Neural cell (in vitro differentiated cells): ENCODE data around the gene RELN.

Experiments used
- EP300 ChIP-seq: fragments of 450-650 bp; conservative IDR thresholded peaks from 2 replicates; pipeline ENCODE4 v1.6.1; 2014; ENCODE audit warnings: antibody characterized with exemption, mild to moderate bottlenecking, moderate library complexity; ENCODE audit not compliant: poor library complexity, severe bottlenecking
- TF ChIP-seq, protein P1 (sequence below): fragments of 450-650 bp; IDR thresholded peaks from 2 replicates; pipeline ENCODE4 v1.5.1; 2014; ENCODE audit warnings: antibody characterized with exemption, mild to moderate bottlenecking, moderate library complexity; ENCODE audit not compliant: poor library complexity, severe bottlenecking

DNA sequence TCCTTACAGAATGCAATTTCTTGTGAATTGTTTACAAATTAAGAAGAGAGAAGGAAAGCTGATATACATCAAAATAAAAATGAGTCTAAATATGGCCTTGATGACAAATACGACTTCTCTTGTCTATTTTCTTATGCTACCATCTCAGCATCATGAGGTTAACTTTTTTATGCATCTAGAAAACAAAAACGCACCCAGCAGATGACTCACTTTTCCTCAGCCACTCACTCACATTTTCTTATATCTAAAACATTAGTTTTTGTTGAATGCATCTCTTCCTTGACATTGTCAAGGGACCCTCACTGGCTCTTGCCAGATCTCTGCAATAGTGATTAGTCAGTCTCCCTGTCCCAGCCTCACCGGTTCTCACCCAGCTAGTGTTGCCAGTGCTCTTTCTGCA, 287.0 kb downstream of the RELN start:
- TF ChIP-seq, protein P1, sequence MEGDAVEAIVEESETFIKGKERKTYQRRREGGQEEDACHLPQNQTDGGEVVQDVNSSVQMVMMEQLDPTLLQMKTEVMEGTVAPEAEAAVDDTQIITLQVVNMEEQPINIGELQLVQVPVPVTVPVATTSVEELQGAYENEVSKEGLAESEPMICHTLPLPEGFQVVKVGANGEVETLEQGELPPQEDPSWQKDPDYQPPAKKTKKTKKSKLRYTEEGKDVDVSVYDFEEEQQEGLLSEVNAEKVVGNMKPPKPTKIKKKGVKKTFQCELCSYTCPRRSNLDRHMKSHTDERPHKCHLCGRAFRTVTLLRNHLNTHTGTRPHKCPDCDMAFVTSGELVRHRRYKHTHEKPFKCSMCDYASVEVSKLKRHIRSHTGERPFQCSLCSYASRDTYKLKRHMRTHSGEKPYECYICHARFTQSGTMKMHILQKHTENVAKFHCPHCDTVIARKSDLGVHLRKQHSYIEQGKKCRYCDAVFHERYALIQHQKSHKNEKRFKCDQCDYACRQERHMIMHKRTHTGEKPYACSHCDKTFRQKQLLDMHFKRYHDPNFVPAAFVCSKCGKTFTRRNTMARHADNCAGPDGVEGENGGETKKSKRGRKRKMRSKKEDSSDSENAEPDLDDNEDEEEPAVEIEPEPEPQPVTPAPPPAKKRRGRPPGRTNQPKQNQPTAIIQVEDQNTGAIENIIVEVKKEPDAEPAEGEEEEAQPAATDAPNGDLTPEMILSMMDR: no peak
- TF ChIP-seq EP300: no peak
